22Rv1 (cell line): ENCODE data around the gene HMGXB4.

ENCODE experiments used
- ZFX ChIP-seq: fragments of 450-650 bp; IDR thresholded peaks from 2 replicates; pipeline ENCODE4 v1.6.1; 2017; ENCODE audit warnings: antibody characterized with exemption, borderline replicate concordance
- TF ChIP-seq, protein P1 (sequence below): fragments of 450-650 bp; IDR thresholded peaks from 2 replicates; pipeline ENCODE4 v1.5.1; 2017; ENCODE audit warnings: mild to moderate bottlenecking

DNA sequence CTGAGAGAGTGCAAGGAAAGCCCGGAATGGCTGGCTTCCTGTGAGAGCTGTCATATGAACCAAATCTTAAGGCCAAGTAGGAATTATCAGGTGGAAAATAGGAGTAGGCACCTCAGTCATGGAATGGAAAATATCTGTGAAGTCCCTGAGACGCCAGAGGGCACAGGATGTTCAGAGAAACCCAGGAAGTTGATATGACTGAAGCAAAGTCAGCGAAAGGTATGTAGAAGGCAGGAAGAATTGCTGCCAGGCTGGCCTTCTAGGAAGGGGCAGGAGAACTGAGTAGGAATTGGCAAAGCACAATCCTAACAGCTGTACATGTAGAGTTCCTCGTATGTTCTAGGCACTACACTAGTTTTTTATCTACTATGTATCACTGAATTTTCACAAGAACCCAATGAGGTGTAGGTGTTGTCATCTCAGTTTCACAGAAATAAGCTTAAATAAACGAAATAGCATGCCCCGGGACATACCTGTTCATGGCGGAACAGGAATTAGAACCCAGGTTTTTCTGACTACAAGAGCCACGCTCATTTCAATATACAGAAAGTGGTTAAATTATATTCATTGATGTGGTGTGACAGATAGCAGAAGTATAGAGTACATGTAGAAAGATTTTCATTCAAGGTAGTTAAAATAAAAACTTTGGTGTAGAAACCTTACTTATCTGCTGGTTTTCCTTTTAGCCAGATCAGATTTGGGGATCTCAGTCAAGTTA, 17.0 kb downstream of the HMGXB4 start:
- TF ChIP-seq, protein P1, sequence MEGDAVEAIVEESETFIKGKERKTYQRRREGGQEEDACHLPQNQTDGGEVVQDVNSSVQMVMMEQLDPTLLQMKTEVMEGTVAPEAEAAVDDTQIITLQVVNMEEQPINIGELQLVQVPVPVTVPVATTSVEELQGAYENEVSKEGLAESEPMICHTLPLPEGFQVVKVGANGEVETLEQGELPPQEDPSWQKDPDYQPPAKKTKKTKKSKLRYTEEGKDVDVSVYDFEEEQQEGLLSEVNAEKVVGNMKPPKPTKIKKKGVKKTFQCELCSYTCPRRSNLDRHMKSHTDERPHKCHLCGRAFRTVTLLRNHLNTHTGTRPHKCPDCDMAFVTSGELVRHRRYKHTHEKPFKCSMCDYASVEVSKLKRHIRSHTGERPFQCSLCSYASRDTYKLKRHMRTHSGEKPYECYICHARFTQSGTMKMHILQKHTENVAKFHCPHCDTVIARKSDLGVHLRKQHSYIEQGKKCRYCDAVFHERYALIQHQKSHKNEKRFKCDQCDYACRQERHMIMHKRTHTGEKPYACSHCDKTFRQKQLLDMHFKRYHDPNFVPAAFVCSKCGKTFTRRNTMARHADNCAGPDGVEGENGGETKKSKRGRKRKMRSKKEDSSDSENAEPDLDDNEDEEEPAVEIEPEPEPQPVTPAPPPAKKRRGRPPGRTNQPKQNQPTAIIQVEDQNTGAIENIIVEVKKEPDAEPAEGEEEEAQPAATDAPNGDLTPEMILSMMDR: no peak
- no peak for TF ChIP-seq ZFX
